Left renal cortex interstitium (tissue), 4 donors: ENCODE results near the gene FXYD6. TPM values are rescaled to one million over a fixed set of nuclear protein-coding genes. Genes with fewer than 3 reads are reported as not detected.

Source experiments
- DNase-seq, 4 donors: peaks; one replicate each; pipeline ENCODE4 v3.0.0-alpha.2; 2013; ENCODE audit warnings: low read depth in 4 of 4, low spot score in 2 of 4, missing footprints in 1 of 4
- polyA plus RNA-seq, 4 donors: library from polyadenylated mRNA; unstranded; fragments of 120-200 nt; gene quantifications; one replicate each; pipeline ENCODE4 v1.2.1, GENCODE V29; 2013; ENCODE audit not compliant: insufficient read length in 4 of 4

Gene FXYD6
- polyA plus RNA-seq, 4 donors, result 122 to 150 (median 143) TPM

DNA sequence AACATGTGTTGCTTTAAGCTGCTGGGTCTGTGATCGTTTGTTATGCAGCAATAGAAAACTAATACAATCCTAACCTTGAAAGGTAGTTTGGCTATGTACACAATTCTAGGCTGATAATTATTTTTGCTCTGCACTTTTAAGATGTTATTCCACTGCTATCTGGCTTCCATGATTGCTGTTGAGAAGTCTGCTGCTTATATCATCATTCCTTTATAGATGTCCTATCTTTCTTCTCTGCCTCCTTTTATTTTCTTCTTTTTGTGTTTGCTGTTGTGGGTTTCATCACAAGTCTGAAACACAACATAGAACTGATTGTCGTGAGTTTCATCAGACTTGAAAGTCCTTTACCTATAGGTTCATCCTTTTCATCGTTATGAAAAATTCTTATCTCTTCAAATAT, 24.1 kb downstream of the FXYD6 start:
- DNase-seq, result no peak

DNA sequence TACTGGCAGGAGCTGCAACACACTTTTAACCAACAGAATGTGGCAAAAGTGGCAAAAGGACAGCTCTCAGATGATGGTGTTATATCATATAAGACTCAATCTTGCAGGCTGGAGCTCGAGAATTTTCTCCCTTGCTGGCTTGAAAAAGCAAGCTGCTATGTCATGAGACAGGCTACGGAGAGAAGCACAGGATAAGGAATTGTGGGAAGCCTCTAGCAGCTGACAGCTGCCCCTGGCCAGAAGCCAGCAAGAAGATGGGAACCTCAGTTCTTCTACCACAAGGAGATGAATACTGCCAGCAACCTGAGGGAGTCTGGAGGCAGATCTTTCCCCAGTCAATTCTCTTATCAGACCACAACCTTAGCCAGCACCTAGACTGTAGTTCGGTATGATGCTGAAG, 24.6 kb downstream of the FXYD6 start:
- no peak for DNase-seq

DNA sequence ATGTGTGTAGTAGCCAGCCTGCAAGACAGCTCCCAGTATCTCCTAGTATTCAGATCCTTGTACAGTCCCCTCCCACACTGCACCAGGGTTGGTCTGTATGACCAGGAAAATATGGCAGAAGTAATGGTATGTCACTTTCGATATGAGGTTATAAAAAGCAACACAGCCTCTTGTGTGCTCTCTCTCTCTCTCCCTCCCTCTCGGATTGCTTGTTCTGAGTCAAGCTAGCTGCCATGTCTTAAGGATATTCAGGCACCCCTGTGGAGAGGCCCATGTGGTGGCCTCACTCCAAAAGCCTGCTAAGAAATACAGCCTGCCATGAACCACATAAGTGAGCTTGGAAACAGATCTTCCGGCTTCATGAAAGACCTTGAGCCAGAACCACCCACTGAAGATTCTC, 25.4 kb downstream of the FXYD6 start:
- DNase-seq, result no peak

DNA sequence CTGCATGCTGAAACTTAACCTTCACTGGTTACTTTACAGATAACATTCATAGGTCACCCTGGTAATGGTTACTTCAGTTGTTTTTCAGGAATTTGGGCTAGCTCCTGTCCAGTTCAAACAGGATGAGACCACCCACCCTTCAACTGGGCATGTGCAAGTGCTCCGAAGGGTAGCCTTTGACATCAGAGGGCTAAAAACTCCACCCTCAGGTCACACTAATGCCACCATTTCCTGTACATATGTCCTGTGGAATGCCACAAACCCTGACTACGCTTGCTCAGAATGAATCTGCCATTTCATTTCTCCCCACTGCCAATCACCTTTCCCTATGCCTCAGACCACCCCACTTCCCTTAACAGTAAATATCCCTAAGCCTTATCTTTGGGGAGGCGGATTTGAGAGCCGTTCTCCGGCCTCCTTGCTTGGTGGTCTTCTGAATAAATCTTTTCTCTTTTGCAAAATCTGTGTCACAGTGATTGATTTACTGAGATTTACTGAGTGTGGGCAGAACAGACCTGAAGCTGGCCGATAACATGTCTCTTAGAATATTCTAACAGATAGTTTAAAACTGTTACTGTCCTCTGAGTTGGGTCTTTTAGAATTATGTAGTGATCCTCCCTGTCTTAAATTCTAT, 26.6 kb downstream of the FXYD6 start:
- DNase-seq, result no peak

DNA sequence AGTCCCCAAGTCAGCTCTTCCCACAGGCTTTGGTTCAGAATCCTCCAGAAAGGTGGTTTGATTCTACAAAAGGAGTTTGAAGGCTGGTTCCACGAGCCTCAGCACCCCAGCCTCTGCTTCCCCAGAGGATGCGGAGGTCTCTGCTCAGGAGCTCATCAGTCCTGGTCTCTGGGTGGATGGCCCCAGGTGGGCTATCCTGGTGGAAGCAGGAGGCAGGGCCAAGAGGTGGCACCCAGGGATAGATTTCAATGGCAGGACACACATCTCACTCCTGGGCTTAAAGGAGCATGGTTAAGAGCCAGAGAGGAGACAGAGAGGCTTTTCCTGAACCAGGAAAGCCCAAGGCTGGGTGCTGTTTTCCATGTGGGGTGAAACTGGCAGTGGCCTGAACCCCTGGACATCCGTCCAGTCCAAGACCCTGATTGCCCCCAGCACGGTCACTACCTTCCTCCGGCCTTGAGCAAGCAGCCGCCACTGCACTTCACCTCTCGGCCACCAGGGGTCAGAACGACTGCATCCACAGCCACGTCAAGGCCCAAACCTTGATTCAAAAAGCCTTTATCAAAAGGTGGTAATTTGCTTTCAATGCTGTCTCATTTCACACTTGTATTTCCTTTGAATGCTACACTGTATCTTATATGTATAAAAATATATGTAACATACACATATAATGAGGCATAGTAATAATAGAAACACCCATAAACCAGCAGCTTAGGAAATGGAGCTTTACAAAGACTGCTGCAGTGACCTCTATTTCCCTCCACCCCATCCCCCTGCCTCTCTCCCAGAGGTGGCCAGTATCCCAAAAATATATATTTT, 32.6 kb downstream of the FXYD6 start:
- DNase-seq, result no peak

DNA sequence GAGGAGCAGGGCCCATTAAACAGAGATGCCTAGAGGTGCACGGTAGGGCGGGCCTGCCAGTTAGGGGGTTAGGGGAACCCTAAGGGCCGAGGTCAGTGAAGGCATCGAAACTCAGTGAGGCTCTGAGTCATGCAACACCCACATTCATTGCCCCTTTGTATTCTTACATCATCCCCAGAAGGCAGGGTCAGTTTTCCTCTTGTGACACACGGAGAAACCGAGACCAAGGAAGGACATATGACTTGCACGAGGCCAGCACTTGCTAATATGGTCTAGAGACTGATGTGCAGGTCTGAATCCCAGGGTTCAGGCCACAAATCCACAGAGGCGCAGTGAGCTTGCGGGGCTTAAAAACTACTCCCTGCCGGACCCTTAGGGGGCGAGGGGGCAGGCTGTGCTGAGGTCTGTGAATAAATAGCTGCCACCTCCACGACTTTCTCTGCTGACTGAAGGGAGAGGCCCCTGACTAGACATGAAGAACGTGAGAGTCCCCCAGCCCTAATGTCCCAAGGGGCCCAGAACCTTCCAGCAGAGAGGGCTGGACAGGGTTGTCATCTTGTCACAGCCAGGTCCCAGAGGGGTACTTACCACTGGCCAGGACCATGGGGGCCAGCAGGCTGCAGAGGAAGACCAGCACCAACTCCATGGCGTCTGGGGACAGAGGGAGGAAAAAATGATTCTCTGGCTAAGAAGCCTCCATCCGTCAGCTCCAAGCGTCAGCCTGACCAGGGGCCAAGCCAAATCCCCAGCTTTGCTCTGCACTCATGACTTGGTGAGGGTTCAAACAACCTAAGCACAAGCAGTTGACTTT, 34.1 kb downstream of the FXYD6 start:
- DNase-seq, result no peak

DNA sequence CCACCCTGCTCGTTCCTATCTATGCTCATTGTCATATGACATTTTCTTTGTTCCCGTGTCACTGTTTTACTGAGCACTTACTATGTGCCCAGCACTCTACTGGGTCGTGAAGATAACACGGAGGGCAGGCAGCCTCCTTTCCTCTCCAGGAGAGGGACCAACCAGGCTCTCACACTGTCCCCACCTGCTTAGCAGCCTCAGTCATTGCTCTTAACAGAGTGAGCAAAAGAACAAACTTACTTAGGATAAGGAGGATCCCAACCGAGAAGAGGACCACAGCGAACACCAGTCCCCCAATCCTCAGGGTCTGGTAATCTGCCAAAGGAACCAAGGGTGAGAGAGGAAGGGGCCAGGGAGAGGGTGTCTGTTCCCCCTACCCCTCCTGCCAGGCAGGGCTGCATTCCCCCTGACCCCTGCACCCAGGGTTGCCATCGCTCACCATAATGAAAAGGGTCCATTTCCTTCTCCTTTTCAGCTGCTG, 34.9 kb downstream of the FXYD6 start:
- no peak for DNase-seq

DNA sequence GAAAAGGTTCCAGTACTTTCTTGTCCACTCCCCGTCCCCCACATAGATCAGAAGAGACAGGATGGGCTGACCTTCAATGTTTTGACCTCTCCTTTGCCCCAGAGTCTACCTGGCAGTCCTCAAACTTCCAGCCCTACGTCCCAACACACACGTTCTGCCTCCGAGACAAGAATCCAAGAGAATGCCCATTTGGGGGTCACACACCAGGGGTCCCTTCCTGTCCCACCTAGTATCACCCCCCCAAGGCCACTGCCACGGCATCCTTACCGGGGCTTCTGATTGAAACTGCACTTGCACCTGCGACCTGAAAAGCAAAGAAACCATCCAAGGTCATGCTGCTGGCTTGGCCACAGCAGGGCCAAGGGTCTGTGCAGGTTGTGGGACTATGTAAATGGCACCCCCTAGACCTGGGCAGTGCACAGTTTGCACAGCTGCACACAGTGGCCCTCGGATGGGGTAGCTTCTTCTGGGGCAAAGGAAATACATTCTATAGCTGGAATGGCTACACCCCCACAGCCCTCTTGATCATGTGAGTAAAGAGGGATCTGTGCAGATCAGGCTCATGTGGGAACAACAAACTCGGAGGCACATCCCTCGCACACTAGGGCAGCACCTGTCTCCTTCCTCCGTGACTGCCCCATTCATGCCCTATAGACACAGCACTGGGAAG, 35.4 kb downstream of the FXYD6 start:
- DNase-seq, result no peak

DNA sequence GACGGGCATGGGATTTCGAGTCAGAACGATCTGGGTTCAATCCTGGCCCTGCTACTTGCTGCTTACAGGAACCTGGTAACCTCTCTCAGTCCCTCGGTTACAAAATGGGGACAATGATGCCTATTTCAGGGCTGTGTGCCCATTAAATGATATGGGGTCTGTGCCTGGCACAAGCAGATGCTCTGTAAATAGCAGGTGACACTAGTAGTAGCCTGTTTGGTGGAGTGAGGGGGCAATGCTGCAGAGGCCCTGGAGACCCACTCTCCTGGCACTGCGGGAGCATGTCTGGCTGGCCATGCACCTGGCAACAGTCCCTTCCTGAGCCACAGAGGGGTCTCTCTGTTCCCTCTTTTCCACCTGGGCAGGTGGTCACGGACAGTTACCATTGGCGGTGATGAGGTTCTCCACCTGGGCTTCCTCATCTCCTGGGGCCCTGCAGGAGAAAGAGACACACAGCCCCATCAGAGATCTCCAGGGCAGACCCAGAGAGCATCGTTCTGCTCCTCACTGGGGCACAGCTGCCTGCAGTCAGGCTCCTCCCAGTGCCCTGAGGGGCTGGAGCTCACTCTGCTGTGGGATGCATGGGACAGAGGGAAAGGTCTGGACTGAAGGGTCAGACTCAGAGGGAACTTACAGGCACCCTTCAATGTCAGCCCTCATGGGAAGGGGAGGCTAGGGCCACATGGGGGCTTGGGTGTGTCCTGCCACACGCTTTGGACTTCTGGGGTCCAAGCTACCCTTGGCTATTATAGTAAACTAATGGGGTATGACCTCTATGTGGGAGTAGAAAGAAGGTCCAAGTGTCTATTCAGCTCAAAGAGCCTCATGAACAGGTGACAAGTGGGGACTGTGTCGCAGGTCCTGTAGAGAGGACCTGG, 36.3 kb downstream of the FXYD6 start:
- no peak for DNase-seq

DNA sequence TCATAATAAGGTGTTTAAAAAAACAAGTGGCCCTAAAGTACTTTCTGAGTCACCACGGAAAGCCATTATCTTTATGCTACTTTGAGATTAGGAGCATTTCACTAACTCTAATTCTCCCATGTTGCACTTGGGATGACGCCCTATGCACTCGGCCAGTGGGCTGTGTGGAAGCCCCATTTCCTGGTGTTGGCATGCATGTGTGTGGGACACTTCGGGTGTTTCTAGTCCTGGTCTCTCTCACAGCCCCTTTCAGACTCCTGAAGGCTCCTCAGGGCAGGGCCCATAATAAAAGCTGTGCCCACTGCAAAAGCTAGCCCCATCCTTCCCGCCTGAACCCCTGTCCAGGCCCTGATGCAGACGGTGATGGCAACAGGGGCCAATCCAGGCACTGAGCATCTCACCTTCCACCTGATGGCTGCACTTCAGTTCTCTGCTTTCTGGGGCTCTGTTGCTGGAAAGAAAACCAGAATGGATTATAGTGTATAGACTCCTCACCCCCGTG, 37.0 kb downstream of the FXYD6 start:
- no peak for DNase-seq

DNA sequence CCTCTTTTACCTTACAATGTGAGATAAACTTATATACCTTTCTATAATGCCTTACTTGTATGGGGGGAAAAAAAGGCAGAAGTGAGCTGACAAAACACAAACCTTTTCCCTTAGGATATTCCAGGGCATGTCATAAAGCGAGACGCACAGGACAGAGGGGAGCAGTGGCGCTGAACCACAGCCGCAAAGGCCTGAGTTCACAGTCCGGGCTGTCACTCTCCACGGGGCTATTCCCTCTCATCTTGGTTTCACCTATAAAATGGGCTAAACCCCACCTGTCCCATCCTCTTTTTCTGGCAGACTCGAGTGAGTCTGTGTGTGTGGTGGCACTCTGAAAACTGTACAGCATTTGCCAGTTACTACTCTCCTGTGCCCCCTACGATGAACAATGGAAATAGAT, 37.6 kb downstream of the FXYD6 start:
- DNase-seq, result no peak

DNA sequence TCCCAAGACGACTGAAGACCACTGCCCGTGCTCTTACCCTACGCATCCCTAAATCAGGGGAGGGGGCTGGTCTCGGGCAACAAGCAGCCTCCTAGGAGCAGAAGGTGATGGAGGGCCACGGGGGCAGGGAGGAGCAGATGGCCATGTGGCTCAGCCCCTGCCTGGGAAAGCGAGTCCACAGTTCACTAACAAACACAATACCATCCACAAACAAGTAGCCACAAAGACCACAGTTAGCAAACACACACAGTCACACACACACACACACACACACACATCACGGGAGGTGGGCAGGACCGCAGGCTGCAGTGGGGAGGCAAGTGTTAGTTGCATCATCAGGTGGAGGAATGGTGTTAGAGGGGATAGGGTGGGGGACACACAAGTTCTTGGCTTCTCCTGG, 38.7 kb downstream of the FXYD6 start:
- no peak for DNase-seq

DNA sequence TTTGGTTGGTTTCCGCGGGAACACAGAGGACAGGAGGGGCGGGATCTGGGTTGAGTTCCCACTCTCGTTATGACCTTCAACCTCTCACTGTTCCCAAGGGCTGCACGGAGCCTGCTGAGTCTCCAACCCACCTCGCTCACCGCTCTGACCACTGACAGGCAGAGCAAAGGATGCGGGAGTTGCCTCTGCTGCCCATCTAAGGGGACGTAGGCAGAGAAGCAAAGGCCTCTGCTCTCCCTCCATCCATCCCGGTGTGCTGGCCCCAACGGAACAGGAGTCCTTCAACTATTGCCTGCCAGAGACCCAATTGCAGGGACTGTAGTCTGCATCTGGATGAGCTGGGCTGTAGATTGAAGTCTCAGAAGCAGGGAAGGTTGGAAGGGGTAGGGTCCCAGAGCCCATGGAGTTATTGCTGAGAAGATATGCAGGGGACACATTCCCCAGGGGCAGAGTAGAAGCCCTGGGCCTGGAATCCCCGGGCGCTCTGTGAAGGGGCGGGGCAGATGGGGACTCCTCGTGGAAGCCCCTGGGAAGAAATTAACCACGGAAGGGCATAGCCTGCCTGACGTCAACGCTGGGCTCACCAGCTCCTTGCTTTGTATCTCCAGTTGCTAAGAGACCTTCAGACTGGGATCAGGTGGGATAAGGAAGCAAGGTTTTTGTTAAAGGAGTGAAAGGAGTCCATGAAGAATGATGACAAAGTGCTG, 39.2 kb downstream of the FXYD6 start:
- DNase-seq, result no peak

DNA sequence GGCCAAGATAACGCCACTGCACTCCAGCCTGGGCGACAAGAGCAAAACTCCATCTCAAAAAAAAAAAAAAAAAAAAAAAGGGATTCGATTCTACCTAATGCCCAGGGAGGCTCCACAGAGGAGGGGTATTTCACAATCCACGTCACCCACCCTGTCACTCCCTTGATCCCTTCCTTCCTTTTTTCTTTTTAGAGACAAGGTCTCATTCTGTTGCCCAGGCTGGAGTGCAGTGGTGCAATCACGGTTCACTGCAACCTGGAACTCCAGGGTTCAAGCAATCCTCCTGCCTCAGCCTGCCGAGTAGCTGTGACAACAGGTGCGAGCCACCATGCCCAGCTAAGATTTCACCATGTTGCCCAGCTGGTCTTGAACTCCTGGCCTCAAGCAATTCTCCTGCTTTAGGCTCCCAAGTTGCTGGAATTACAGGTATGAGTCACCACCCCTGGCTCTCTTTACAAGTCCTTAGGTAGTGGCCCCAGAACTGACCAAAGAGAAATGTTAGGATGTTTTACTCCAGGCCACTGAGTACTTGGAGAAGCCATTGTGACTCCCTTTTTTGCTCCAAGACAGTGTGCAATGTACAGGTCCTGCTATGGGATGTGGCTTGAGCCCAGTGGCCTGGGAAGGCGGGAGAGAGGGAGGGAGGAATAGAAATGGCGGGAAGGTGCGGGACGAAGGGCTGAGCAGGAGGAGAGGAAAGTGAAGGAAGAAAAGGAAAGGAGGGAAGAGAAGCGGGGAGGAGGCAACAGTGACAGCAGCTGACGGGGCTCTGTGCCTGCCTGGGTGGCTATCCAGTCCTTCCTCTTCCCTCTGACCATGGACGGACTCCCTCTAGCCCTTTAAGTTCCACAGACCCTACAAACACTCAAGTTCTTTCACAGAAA, 40.1 kb downstream of the FXYD6 start:
- no peak for DNase-seq

DNA sequence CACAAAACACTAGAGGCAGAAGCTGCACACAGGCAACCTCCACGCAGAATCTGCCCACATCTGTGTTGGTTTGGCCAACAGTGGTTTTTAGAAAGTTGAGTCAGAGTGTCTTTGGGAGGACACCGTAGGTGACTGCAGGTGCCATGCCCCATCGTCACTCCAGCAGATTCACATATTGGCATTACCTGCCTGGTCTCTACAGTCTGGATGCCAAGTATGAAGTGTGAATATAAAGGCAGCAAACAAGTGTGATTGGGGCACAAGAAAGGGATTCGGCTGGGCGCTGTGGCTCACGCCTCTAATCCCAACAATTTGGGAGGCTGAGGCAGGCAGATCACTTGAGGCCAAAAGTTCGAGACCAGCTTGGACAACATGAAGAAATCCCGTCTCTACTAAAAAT, 40.9 kb downstream of the FXYD6 start:
- no peak for DNase-seq

DNA sequence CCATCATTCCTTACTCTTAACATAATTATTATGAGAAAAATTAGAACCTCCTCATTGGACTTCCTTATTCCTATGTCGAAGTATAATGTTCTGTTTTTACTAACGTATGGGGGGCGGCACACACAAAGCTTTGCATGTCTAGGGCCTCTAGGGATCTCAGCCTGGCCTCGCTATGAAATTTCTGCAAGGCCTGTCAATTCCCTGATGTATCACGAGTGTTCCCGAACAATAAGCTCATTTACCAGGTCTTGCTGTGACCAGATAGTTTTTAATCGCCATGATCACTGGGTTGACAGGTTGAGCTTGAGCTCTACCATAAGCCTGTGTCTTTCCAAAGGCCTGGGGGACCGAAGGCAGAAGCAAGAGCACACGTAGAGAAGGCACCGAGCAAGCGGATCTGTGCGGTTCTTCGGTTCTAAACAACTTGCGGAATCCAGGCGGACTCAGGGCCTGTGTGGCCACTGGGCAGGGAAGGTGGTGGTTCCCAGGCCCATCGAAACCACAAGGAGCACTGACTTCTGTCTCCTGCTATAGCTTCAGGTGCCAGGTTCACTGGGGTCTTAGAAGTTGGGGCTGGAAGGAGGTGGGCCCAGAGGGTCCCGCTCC, 41.5 kb downstream of the FXYD6 start:
- no peak for DNase-seq

DNA sequence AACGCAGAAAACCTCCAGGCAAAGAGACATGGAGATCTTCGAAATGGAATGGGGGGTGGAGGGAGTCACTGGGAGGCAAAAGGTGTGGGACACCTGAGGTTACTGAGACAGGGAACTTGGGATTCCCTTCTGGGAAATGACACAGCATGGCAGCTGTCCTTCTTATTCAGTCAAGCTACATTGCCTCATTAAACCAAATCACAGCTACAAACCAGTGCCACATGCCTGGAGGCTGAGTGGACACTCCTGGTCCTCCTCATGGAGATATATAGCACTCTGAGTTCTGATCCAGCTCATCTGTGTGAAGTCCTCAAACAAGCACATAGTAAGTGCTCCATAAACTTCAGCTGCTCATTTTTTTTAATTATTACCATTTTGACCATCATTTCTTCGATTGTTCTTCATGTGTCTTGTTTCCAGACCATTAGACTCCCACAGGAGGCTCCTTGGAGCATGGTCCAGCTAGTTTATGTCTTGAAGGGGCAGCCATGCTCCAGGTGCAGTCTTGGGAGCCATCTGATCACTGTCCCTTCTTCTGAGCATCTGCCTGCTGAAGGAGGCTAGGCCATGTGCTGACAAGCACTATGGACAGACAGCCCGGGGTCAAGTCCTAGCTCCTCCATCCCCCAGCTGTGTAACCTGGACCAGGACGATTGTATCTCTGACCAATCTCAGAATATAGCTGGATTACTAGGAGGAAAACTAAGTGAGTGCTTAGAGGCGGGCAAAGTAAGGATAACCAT, 42.2 kb downstream of the FXYD6 start:
- DNase-seq, result no peak
